Measurements from ENCODE around the gene TRUB2. TPM values are rescaled to one million over a fixed set of nuclear protein-coding genes. Genes with fewer than 3 reads are reported as not detected.
A peak's percentile ranks its signal among the peaks of the same experiment; 100 is the strongest.

The TRUB2 gene
- total and polyA plus RNA-seq, 2 of the 13 experiments (the other 11 are each of a cell fraction or from before 2014, with no cell fraction given): 22.3 to 41.2 TPM

DNA sequence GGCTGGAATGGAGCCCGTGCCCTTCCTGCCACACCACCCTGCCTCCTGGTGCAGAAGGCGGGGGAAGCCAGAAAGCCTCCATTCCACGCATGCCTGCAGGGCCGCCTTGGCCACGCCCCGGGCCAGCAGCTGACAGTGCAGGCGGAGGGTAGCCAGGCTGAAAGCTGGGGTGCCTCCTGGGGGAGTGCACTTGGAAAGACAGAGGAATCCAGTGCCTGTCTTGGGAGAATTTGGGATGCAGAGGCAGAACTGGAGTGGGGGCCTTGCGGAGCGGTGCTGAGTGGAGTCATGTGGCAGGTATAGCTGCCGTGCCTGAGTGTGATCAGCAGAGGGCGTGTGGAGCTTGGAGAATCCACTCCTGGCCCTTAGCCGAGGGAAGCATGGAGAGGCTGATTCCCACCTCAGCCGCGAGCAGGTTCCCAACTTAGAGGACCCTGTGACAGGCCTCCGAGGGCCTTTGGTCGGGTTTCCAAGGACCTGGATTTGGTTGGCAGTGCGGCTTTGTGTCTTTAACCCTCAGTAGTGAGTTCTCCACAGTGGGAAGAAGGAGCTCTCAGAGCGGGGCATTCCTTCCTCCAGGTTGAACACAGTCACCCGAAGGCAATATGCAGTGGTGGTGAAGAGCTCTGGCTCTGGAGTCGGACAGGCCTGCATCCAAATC is 39.9 kb upstream of the TRUB2 start (continued):
- TF ChIP-seq, protein P1, sequence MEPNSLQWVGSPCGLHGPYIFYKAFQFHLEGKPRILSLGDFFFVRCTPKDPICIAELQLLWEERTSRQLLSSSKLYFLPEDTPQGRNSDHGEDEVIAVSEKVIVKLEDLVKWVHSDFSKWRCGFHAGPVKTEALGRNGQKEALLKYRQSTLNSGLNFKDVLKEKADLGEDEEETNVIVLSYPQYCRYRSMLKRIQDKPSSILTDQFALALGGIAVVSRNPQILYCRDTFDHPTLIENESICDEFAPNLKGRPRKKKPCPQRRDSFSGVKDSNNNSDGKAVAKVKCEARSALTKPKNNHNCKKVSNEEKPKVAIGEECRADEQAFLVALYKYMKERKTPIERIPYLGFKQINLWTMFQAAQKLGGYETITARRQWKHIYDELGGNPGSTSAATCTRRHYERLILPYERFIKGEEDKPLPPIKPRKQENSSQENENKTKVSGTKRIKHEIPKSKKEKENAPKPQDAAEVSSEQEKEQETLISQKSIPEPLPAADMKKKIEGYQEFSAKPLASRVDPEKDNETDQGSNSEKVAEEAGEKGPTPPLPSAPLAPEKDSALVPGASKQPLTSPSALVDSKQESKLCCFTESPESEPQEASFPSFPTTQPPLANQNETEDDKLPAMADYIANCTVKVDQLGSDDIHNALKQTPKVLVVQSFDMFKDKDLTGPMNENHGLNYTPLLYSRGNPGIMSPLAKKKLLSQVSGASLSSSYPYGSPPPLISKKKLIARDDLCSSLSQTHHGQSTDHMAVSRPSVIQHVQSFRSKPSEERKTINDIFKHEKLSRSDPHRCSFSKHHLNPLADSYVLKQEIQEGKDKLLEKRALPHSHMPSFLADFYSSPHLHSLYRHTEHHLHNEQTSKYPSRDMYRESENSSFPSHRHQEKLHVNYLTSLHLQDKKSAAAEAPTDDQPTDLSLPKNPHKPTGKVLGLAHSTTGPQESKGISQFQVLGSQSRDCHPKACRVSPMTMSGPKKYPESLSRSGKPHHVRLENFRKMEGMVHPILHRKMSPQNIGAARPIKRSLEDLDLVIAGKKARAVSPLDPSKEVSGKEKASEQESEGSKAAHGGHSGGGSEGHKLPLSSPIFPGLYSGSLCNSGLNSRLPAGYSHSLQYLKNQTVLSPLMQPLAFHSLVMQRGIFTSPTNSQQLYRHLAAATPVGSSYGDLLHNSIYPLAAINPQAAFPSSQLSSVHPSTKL (CRISPR knock-in tag; IDR thresholded peaks at IDR 0.05): 0 out of 2 replicates have a peak, but pooled peaks have one; percentile 12
- 0 out of 2 replicates have a peak, but pooled peaks have one; percentile 48 for TF ChIP-seq ZFP1 (CRISPR knock-in tag; IDR thresholded peaks at IDR 0.05)
- TF ChIP-seq NFKB2 (CRISPR knock-in tag; IDR thresholded peaks at IDR 0.05; ENCODE audit: borderline replicate concordance): no peak
- peak; percentile 42; the same call in 1 of the 2 replicates for TF ChIP-seq ZSCAN21 (CRISPR knock-in tag; IDR thresholded peaks at IDR 0.05; ENCODE audit: borderline replicate concordance)
- TF ChIP-seq GABPB1 (CRISPR knock-in tag; IDR thresholded peaks at IDR 0.05): peak; percentile 29; the same call in 1 of the 2 replicates
- TF ChIP-seq, protein P2, sequence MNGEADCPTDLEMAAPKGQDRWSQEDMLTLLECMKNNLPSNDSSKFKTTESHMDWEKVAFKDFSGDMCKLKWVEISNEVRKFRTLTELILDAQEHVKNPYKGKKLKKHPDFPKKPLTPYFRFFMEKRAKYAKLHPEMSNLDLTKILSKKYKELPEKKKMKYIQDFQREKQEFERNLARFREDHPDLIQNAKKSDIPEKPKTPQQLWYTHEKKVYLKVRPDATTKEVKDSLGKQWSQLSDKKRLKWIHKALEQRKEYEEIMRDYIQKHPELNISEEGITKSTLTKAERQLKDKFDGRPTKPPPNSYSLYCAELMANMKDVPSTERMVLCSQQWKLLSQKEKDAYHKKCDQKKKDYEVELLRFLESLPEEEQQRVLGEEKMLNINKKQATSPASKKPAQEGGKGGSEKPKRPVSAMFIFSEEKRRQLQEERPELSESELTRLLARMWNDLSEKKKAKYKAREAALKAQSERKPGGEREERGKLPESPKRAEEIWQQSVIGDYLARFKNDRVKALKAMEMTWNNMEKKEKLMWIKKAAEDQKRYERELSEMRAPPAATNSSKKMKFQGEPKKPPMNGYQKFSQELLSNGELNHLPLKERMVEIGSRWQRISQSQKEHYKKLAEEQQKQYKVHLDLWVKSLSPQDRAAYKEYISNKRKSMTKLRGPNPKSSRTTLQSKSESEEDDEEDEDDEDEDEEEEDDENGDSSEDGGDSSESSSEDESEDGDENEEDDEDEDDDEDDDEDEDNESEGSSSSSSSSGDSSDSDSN (CRISPR knock-in tag; IDR thresholded peaks at IDR 0.05): peak; percentile 42; the same call in 1 of the 2 replicates
- no peak for TF ChIP-seq ELF1 (CRISPR knock-in tag; IDR thresholded peaks at IDR 0.05)
- peak; percentile 63 for TF ChIP-seq JARID2 (CRISPR knock-in tag; IDR thresholded peaks at IDR 0.05; ENCODE audit: insufficient replicate concordance)
- TF ChIP-seq, protein P3, sequence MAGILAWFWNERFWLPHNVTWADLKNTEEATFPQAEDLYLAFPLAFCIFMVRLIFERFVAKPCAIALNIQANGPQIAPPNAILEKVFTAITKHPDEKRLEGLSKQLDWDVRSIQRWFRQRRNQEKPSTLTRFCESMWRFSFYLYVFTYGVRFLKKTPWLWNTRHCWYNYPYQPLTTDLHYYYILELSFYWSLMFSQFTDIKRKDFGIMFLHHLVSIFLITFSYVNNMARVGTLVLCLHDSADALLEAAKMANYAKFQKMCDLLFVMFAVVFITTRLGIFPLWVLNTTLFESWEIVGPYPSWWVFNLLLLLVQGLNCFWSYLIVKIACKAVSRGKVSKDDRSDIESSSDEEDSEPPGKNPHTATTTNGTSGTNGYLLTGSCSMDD (CRISPR knock-in tag; IDR thresholded peaks at IDR 0.05): no peak
- no peak for TF ChIP-seq ZNF260 (CRISPR knock-in tag; IDR thresholded peaks at IDR 0.05; ENCODE audit: borderline replicate concordance, low read depth)
- TF ChIP-seq BORCS8-MEF2B (CRISPR knock-in tag; IDR thresholded peaks at IDR 0.05): peak; percentile 58; the same call in 1 of the 2 replicates
- TF ChIP-seq MTF2 (CRISPR knock-in tag; IDR thresholded peaks at IDR 0.05; ENCODE audit: borderline replicate concordance): no peak
- peak; percentile 91 for TF ChIP-seq AGO1 (IDR thresholded peaks at IDR 0.05; ENCODE audit: low read depth, low read length, poor library complexity, severe bottlenecking)
- peak; percentile 61 for TF ChIP-seq SAP130 (CRISPR knock-in tag; IDR thresholded peaks at IDR 0.05; ENCODE audit: low read depth)
- TF ChIP-seq SMAD1 (CRISPR knock-in tag; IDR thresholded peaks at IDR 0.05; ENCODE audit: borderline replicate concordance, low read depth): peak; percentile 37; the same call in 1 of the 2 replicates
- TF ChIP-seq ZNF430 (CRISPR knock-in tag; IDR thresholded peaks at IDR 0.05): no peak
- TF ChIP-seq, protein P4, sequence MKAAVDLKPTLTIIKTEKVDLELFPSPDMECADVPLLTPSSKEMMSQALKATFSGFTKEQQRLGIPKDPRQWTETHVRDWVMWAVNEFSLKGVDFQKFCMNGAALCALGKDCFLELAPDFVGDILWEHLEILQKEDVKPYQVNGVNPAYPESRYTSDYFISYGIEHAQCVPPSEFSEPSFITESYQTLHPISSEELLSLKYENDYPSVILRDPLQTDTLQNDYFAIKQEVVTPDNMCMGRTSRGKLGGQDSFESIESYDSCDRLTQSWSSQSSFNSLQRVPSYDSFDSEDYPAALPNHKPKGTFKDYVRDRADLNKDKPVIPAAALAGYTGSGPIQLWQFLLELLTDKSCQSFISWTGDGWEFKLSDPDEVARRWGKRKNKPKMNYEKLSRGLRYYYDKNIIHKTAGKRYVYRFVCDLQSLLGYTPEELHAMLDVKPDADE (CRISPR knock-in tag; IDR thresholded peaks at IDR 0.05): no peak
- no peak for TF ChIP-seq KLF15 (CRISPR knock-in tag; IDR thresholded peaks at IDR 0.05; ENCODE audit: borderline replicate concordance)
- TF ChIP-seq ATRX (CRISPR knock-in tag; IDR thresholded peaks at IDR 0.05; ENCODE audit: borderline replicate concordance): no peak
